GM12801 (cell line): ENCODE data around the gene LZTS2.

Source experiments
- CTCF ChIP-seq: IDR thresholded peaks from one replicate; pipeline ENCODE4 v1.5.1; 2011; ENCODE audit warnings: control low read depth; ENCODE audit not compliant: insufficient read length; ENCODE audit errors: extremely low read depth

LZTS2 gene

DNA sequence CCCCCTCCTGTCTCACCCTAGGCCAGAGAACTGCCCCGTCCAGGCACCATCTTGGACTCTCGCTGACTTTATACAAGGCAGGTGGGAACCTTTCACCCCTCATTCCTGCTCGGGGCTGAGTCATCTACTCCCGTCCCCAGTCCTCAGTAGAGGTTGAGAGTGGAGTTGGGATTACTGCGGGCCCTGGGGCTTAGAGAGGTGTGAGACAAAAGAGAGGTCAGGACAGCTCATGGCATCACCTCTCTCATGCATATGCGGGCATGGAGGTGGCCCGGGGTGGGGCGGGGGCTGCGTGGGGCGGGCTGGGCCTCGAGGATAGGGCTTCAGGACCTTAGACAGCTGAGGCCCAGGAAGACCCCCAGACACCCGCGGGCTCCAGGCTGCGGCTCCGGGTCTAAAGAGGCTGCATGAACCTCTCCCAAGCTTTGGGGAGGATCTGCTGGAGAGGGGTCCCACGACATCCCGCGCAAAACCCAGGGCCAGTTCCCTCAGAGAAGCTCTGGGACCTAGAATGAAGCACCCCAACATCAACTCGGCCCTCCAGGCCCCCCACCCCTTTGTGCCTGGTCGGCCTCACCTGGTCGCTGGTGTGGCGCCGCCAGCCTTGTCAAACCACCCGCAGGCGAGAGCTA lies 31.0 kb downstream of the LZTS2 start:
- no peak for TF ChIP-seq CTCF

DNA sequence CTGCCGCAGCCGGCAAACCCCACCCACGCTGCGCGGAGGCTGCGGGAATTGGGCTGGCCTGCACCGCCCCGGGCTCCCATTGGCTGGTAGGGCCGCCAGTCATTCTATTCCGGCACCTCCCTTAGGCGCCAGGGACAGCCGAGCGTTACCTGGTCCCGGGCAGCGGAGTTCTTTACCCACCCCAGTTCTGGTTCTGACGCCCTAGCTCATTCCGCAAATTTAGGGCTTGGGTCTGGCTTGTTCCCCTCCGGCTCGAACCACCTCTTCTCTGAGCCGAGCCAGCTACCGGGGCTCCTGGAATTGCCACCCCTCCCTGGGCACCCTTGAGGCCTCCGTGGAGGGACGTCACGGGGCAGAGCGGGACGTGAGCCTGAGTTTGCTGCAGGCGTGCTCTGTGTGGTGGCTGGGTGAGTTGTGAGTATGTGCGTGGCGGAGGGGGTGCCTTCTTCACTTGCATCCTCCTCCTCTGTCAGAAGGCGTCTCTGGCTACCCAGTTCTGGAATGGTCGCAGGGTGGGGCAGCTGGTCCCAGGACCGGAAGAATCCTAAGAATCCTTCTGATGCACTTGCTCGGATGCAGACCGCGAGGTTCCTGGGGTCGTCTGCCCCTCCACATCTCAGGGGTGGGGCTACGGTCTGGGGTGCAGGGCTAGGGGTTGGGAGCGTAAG lies 31.7 kb downstream of the LZTS2 start, which contains the start of the genes PDZD7 and SFXN3:
PDZD7 (minus strand) TSS at position 2 of the 668 bp plus-strand sequence. CDS start 910 bp downstream, outside the sequence.
SFXN3 (plus strand) TSS at position 107 of the 668 bp plus-strand sequence. CDS start 3,461 bp downstream, outside the sequence.
- TF ChIP-seq CTCF: no peak

- no peak for TF ChIP-seq CTCF
Measured at GRCh38 chr10:101031796-101032636, 32.4 kb downstream of the LZTS2 start.

- no peak for TF ChIP-seq CTCF
Measured at GRCh38 chr10:101032637-101033224, 33.1 kb downstream of the LZTS2 start.

DNA sequence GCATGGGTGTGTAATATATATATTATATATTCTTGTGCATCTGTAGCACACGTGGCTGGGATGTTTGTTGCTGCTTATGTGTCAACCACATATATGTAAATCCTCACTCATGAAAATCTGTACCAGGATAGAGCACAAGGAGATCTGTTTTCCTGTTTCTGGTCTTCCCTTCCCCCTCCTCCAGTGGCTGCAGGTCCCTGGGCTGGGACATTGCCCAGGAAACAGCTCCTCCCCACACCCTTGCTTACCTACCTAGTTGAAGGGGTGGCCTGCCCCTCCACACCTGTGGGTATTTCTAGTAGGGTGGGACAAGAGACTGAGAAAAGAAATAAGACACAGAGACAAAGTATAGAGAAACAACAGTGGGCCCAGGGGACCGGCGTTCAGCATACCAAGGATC lies 33.7 kb downstream of the LZTS2 start:
- no peak for TF ChIP-seq CTCF

GRCh38 chr10:101035314-101035713 lies 35.7 kb downstream of the LZTS2 start:
- no peak for TF ChIP-seq CTCF

DNA sequence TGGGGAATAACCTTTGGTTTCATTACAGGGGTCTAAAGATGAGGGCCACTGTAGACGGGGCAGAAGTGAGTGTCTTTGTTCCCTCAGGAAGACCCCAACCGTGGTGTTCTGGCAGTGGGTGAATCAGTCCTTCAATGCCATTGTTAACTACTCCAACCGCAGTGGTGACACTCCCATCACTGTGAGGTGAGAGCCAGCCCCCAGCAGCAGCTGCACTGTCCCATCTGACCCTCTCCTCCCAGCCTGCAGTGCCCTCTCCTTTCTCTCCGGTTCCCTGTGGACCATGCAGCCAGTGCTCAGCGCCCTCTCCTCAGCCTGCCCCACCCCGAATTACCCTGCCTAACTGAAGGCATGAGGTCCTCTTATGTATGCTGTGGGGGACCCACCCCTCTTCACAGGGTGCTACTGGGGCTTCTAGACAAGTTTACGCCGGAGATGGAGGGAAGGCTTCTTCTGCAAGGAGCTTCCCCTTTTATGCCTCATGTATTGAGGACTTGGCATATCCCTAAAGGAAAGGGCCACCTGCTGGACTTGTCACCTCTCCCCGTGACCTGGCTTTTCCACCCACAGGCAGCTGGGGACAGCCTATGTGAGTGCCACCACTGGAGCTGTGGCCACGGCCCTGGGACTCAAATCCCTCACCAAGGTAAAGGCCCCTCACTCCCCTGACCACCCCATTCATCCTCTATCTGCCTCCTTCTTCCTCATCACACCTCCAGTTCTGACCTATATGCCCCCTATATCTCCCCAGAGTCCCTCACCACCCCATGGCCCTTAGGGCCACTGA lies 36.5 kb downstream of the LZTS2 start:
- TF ChIP-seq CTCF: no peak
